Hematopoietic multipotent progenitor cell (in vitro differentiated cells): ENCODE data around the gene DNAJB4. TPM values are rescaled to one million over a fixed set of nuclear protein-coding genes. Genes with fewer than 3 reads are reported as not detected.
A peak's percentile ranks its signal among the peaks of the same experiment; 100 is the strongest.
"Not testable (repeated sequence)": the region's sequence is repeated elsewhere in the genome, so short reads cannot be mapped to it uniquely, and the experiment has no call there.

Experiments used
- DNase-seq, 3 donors: peaks; one replicate each; pipeline ENCODE4 v3.0.0-alpha.2; 2011 to 2015; ENCODE audit warnings: low read depth in 2 of 3, low spot score in 2 of 3
- total RNA-seq: library from RNA; depleted of rRNA; stranded (reverse); fragments of >200 nt; gene quantifications from one replicate; pipeline ENCODE4 v1.2.3, GENCODE V29; 2012

The DNAJB4 gene
- 4.6 TPM for total RNA-seq

GRCh38 chr1:78004719-78005447 lies at the start of gene DNAJB4:
Gene DNAJB4, plus strand, starts transcription at chr1:78004939. Its CDS starts 172 bp downstream, at chr1:78005111.
- DNase-seq: peak; percentile 69 to 97 (median 91)

- no peak for DNase-seq
Observed at GRCh38 chr1:77955709-77956108, 49.0 kb upstream of the DNAJB4 start.

DNA sequence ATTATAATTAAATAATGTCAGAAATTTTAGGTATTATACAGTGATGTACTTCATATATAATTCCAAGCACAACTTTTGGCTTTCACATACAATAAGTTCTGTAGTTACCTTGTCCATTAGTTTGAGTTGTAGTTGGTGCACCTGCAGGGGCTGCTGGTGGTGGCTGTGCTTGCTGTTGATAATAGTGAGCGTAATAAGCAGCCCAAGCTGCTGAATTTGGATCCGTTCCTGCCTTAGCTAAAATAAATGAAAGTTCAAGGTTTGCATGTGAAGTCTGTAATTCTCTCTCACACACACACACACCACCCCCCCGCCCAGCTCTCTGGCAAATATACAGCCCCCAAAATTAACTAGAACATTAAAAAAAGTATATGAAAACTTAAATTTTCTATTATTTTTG lies 48.3 kb upstream of the DNAJB4 start:
- DNase-seq: no peak

DNA sequence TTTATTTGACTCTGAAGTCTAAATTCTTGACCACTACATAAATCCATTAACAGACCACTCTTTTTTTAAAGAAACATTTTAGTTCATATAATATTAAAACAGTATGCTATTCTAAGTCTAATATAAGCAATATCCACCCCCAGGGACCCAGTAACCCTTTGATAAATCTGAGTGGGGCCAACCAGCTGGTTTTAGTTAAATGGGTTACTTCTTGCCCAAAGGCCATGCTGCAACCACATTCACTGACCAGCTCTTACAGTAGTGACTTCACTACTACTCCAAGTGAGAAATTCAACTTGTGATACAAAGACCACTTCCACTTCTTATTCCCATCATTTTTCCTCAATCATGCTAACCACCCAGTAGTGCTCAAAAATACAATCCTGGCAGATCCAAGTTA lies 46.3 kb upstream of the DNAJB4 start:
- no peak for DNase-seq

GRCh38 chr1:77958850-77959249 lies 45.9 kb upstream of the DNAJB4 start:
- no peak for DNase-seq

GRCh38 chr1:77961392-77961791 lies 43.3 kb upstream of the DNAJB4 start:
- DNase-seq: no peak

DNA sequence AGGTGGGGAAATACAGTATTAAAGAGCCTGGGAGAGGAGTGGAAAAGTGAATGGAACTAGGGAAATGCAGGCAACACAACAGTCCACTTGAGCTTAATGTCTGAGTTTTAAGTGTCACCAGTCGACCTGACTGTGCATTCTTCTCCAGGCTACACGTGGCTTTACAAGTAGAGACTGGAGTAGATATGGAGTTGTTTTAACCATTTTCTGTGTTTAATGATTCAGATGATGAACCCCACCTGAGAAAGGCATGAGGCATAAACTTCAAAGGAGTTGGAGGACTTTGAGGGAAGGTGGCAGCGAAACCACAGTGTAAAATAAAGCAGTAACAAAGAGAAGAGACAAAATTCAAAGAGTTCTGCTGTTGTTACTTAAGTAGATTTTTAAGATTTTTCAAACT lies 38.4 kb upstream of the DNAJB4 start:
- DNase-seq: no peak

- no peak for DNase-seq
Observed at GRCh38 chr1:77970192-77970591, 34.5 kb upstream of the DNAJB4 start.

- DNase-seq: no peak
Observed at GRCh38 chr1:77972080-77972479, 32.7 kb upstream of the DNAJB4 start.

GRCh38 chr1:77975386-77975785 lies 29.4 kb upstream of the DNAJB4 start:
- no peak for DNase-seq

DNA sequence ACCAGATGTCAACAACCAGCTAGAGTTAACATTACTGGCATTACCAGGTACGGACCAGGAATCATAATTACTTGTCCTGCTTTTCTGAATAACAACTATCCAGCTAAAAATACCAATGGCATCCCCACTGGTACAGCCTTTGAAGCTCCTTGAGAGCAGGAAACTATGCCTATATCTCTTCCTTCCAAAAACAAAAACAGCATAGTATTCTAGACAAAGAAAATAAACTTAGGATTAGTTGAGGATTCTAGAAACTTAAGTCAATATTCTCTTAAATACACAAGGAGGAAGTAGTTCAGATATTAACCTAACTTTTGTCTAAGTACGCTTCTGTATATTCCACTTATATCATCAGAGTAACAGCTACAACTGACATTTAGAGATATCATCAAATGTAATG lies 28.8 kb upstream of the DNAJB4 start:
- DNase-seq: no peak

DNA sequence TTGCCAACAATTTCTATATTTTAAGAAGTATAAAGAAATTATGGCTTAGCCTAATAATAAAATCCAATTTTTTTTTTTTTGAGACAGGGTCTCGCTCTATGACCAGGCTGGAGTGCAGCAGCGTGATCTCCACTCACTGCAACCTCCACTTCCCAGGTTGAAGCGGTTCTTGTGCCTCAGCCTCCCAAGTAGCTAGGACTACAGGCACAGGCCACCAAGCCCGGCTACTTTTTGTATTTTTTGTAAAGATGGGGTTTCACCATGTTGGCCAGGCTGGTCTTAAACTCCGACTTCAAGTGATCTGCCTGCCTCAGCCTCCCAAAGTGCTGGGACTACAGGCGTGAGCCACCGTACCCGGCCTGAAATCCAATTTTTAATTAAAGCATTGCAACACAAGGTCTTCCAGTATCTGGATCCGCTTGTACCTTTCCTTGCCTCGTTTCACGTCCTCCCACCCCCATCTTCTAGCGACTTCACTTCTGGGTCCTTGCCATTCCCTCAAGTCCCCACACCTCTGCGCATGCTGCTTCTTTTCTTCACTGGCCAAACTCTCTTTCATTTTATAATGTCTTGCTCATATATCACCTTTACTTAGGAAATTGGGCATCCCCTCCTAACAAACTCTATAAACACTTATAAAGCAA lies 28.2 kb upstream of the DNAJB4 start:
- DNase-seq: no peak

- no peak for DNase-seq
Observed at GRCh38 chr1:77977989-77978292, 26.8 kb upstream of the DNAJB4 start.

DNA sequence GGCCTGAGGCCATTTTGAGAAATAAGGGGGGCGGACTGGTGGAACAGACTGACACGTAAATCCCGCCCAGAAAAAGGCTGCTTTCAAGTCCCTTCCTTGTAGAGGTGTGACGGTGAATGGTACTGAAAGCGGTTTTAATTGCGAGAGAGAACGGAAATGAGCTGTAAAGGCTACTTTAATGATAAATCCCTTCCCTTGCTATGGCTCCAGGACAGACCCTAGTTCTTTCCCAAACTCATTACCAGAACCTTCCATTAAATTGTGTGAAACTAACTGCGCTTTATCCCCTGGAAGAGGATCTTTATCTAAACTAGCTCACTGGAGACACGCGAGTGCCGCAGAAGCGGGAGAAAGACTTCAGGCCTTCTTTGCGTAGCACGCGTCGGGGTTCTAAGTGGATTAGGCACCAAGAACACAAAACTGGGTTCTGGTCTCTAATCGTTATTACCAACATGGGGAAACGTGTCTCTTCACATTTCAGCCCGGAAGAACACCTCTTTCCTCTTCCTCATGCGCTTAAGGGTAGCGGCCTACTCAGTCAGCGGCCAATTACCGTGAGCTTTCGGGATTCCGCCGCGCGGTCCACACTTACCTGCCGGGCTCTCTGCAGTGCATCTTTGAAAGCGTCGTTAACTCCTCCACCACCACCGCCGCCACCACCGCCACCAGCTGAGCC lies 26.3 kb upstream of the DNAJB4 start:
- DNase-seq: peak; percentile 66 to 92 (median 87)

DNA sequence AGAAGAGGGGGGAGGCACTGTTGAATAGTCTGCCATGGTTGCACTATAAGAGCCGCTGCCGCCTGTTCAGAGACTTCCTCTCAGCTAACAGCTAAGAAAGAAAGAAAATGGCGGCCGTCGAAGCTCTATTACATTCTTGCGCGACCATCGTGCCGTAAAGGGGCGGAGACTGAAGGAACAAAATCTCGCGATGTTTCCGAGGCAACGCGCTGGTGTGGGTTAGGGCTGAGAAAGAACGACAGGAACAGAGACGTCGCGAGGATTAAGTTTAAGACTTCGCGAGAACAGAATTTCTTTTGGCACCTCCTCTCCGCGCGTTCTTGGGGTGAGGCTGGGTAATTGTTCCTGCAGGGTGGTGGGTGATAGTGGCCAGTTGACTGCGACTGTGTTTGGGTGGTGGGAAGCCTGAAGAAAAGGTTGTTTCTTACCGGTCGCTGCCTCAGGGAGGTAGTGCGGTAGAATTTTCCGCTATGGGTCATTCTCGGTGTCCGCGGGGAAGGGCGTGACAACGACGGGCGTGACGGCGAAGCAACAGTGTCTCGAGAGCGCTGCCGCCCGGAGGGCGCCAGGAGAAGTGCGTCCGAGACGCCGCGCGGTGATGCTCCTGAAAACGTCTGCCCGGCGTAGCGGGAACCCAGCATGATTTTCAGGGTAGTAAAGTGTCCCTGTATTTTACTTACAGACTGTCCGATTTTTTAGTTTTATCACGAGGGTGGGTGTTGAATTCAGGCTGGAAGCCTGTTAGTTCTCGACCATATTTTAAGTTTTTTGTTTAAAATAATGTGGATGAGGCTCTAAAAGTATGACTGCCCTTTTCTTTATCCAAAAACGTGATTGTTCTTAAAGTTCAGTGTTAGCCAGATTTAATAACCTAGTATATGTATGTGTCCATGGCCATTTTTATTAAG lies 25.5 kb upstream of the DNAJB4 start, which contains the start of gene FUBP1:
FUBP1 (minus strand) TSS at position 104 of the 908 bp plus-strand sequence; CDS start at position 36, 68 bp downstream.
- peak; percentile 95 to 99 (median 99) for DNase-seq

GRCh38 chr1:77983352-77983996 lies 21.3 kb upstream of the DNAJB4 start:
- not testable (repeated sequence) for DNase-seq

GRCh38 chr1:77983997-77984355 lies 20.8 kb upstream of the DNAJB4 start:
- no peak for DNase-seq

GRCh38 chr1:77984629-77985028 lies 20.1 kb upstream of the DNAJB4 start:
- DNase-seq: no peak

DNA sequence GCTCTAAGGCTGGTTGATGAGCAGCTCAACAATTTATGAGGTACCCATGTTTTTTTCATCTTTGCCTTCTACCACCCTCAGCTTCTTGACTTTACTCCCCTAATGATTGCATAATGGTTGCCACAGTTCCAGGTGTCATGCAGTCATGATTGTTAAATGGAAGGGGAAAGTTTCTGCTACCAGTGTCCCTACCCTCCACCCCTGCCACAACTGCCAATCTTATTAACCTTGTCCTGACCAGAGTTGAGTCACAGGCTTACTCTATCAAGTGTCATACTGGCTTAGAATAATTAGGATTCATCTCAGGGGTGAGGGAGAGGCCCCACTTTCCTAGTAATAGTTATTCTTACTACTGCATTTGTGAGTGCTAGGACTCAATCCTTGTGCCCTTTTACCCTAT lies 17.9 kb upstream of the DNAJB4 start:
- no peak for DNase-seq

GRCh38 chr1:77987919-77988318 lies 16.8 kb upstream of the DNAJB4 start:
- no peak for DNase-seq
